Ishikawa (cell line): ENCODE measurements around the gene VAV1.

Experiments
- MAX ChIP-seq: IDR thresholded peaks from 2 replicates; pipeline ENCODE4 v1.6.1; 2012
- RAD21 ChIP-seq: IDR thresholded peaks from 2 replicates; pipeline ENCODE4 v1.6.1; 2012; ENCODE audit warnings: low read depth
- REST ChIP-seq: IDR thresholded peaks from 2 replicates; pipeline ENCODE4 v1.6.1; 2012; ENCODE audit warnings: low read depth, mild to moderate bottlenecking
- USF1 ChIP-seq: IDR thresholded peaks from 2 replicates; pipeline ENCODE4 v1.6.1; 2012

GRCh38 chr19:6743714-6744380 lies 28.7 kb upstream of the VAV1 start:
- TF ChIP-seq RAD21 (no peak), REST (no peak), MAX (no peak), USF1 (no peak)
